A549 (cell line): ENCODE results near the gene KCNK15. TPM values are rescaled to one million over a fixed set of nuclear protein-coding genes. Genes with fewer than 3 reads are reported as not detected.

ENCODE experiments used
- ATAC-seq, 2 experiments: fragments of 200-7000 bp in 1 of 2; fragments of >200 bp in 1 of 2; cut with Nextera tagmentation in 1 of 2; cut with Tn5 transposase in 1 of 2; 3 replicates each; pipeline versions ENCODE4 v1.8.0 to v1.9.1; 2018 to 2020; ENCODE audit warnings: mild to moderate bottlenecking in 1 of 2, moderate library complexity in 1 of 2
- CTCF ChIA-PET: fragments of 300-600 bp; sonication (Branson Sonifier 250); formaldehyde crosslinking; extraction: SDS; loops from one replicate; lab custom pipeline; 2021; ENCODE audit warnings: antibody characterized with exemption, inconsistent platforms; lab: Yijun Ruan, JAX
- POLR2A ChIA-PET: fragments of 350-600 bp; formaldehyde crosslinking; extraction: SDS; loops from one replicate; lab custom pipeline; 2021; ENCODE audit warnings: antibody characterized with exemption, inconsistent platforms; lab: Yijun Ruan, JAX
- DNase-seq, 2 experiments: peaks; one replicate each; pipeline versions ENCODE4 v3.0.0 to v3.0.0-alpha.2; 2011 to 2016; ENCODE audit warnings: low read depth in 1 of 2, low spot score in 1 of 2
- FAIRE-seq: peaks from 2 replicates; lab custom pipeline; 2011; peaks lifted over from hg19 to GRCh38; lab: Jason Lieb, UNC
- H3K27ac ChIP-seq, 2 experiments: fragments of >200 bp; sonication (Bioruptor Twin); formaldehyde crosslinking; 3 replicates each; pipeline ENCODE4 v1.5.1; 2016 to 2017
- H3K4me1 ChIP-seq: fragments of >200 bp; sonication (Bioruptor Twin); formaldehyde crosslinking; 3 replicates; pipeline ENCODE4 v1.6.1; 2016
- H3K4me2 ChIP-seq: fragments of >200 bp; sonication (Bioruptor Twin); formaldehyde crosslinking; 3 replicates; pipeline ENCODE4 v1.6.1; 2016
- H3K4me3 ChIP-seq: fragments of >200 bp; sonication (Bioruptor Twin); formaldehyde crosslinking; 3 replicates; pipeline ENCODE4 v1.5.1; 2016
- H3K9me3 ChIP-seq: fragments of >200 bp; sonication (Bioruptor Twin); formaldehyde crosslinking; 3 replicates; pipeline ENCODE4 v1.6.1; 2016
- CHD2 ChIP-seq: fragments of 150-350 bp; IDR thresholded peaks from 2 replicates; pipeline ENCODE4 v1.6.1; 2014; ENCODE audit warnings: low read length; ENCODE audit not compliant: partially characterized antibody
- EHMT2 ChIP-seq: fragments of 200-600 bp; sonication (generic); IDR thresholded peaks from 2 replicates; pipeline ENCODE4 v1.6.1; 2016; ENCODE audit warnings: antibody characterized with exemption, low read depth, mild to moderate bottlenecking, moderate library complexity
- FOXS1 ChIP-seq: fragments of 250-450 bp; sonication (Bioruptor Pico); IDR thresholded peaks from 2 replicates; pipeline ENCODE4 v1.5.0; 2020; ENCODE audit warnings: mild to moderate bottlenecking, moderate library complexity
- HOXA7 ChIP-seq: fragments of 250-450 bp; sonication (Bioruptor Pico); IDR thresholded peaks from 2 replicates; pipeline ENCODE4 v1.5.0; 2020; ENCODE audit warnings: mild to moderate bottlenecking, moderate library complexity
- HOXB5 ChIP-seq: fragments of 250-450 bp; sonication (Bioruptor Pico); IDR thresholded peaks from 2 replicates; pipeline ENCODE4 v1.5.0; 2020; ENCODE audit warnings: mild to moderate bottlenecking, moderate library complexity
- JUN ChIP-seq, 2 experiments: fragments of >200 bp; sonication (Bioruptor Twin); formaldehyde crosslinking; IDR thresholded peaks; 2 replicates in 1 of 2; 3 replicates in 1 of 2; pipeline ENCODE4 v1.6.1; 2016 to 2017
- KDM5A ChIP-seq: fragments of 200-600 bp; sonication (generic); IDR thresholded peaks from 2 replicates; pipeline ENCODE4 v1.6.1; 2016; ENCODE audit warnings: antibody characterized with exemption, mild to moderate bottlenecking
- MAZ ChIP-seq: fragments of 150-350 bp; IDR thresholded peaks from 2 replicates; pipeline ENCODE4 v1.6.1; 2014; ENCODE audit warnings: antibody characterized with exemption, low read depth, low read length, borderline replicate concordance
- NR3C1 ChIP-seq: fragments of >200 bp; sonication (Bioruptor Twin); formaldehyde crosslinking; IDR thresholded peaks from 3 replicates; pipeline ENCODE4 v1.6.1; 2017
- RAD21 ChIP-seq, 2 experiments: fragments of >200 bp in 1 of 2; sonication (Bioruptor Twin) in 1 of 2; formaldehyde crosslinking in 1 of 2; IDR thresholded peaks in 1 of 2; conservative IDR thresholded peaks in 1 of 2; 2 replicates in 1 of 2; 3 replicates in 1 of 2; pipeline ENCODE4 v1.6.1; 2012 to 2018; ENCODE audit warnings: inconsistent platforms in 1 of 2
- RFX5 ChIP-seq: fragments of 450-650 bp; IDR thresholded peaks from 2 replicates; pipeline ENCODE4 v1.7.1; 2014; ENCODE audit warnings: antibody characterized with exemption, mild to moderate bottlenecking, moderate library complexity
- TFCP2L1 ChIP-seq: fragments of 250-450 bp; sonication (Bioruptor Pico); IDR thresholded peaks from 2 replicates; pipeline ENCODE4 v1.5.0; 2021; ENCODE audit warnings: mild to moderate bottlenecking
- TP53 ChIP-seq: fragments of 250-450 bp; sonication (Bioruptor Pico); IDR thresholded peaks from 2 replicates; pipeline ENCODE4 v1.5.0; 2021; ENCODE audit warnings: mild to moderate bottlenecking, moderate library complexity
- ZFP36 ChIP-seq: fragments of 450-650 bp; IDR thresholded peaks from 2 replicates; pipeline ENCODE4 v1.6.1; 2014; ENCODE audit warnings: borderline replicate concordance; ENCODE audit not compliant: partially characterized antibody
- ZNF302 ChIP-seq: fragments of 250-450 bp; sonication (Bioruptor Pico); IDR thresholded peaks from 2 replicates; pipeline ENCODE4 v1.9.0; 2021; ENCODE audit warnings: inconsistent platforms, mild to moderate bottlenecking, moderate library complexity
- ZSCAN20 ChIP-seq: fragments of 250-450 bp; sonication (Bioruptor Pico); IDR thresholded peaks from 2 replicates; pipeline ENCODE4 v1.8.0; 2022; ENCODE audit warnings: mild to moderate bottlenecking, moderate library complexity
- WGBS: methylation state at CpG from one replicate; pipeline ENCODE4 v1.1.6; 2017; ENCODE audit errors: missing lambda C conversion rate; 5-methylcytosine and 5-hydroxymethylcytosine counted together
- polyA plus RNA-seq, 4 experiments: library from polyadenylated mRNA; depleted of rRNA in 3 of 4; stranded (reverse); fragments of >200 nt; fragmentation: RNase III in 1 of 4; extraction: RNeasy Plus Mini Kit Qiagen cat#74134 plus additional on column Dnase treatment in 1 of 4; gene quantifications; 2 replicates in 3 of 4; 3 replicates in 1 of 4; pipeline ENCODE4 v1.2.3, GENCODE V29; 2011 to 2017
- TF ChIP-seq, protein P1 (sequence below): fragments of >200 bp; sonication (Bioruptor Twin); formaldehyde crosslinking; IDR thresholded peaks from 3 replicates; pipeline ENCODE4 v1.6.1; 2016
- TF ChIP-seq, protein P2 (sequence below): IDR thresholded peaks from 2 replicates; pipeline ENCODE4 v1.6.1; 2012
- TF ChIP-seq, protein P3 (sequence below): IDR thresholded peaks from 2 replicates; pipeline ENCODE4 v1.6.1; 2012; ENCODE audit warnings: low read depth, borderline replicate concordance
- TF ChIP-seq, protein P4 (sequence below): fragments of 200-600 bp; sonication (generic); IDR thresholded peaks from 2 replicates; pipeline ENCODE4 v1.6.1; 2016; ENCODE audit warnings: antibody characterized with exemption, mild to moderate bottlenecking, moderate library complexity

Gene KCNK15
- polyA plus RNA-seq, 2 of the 4 experiments (the other 2 are of a cell fraction): 0.43 to 0.49 TPM

DNA sequence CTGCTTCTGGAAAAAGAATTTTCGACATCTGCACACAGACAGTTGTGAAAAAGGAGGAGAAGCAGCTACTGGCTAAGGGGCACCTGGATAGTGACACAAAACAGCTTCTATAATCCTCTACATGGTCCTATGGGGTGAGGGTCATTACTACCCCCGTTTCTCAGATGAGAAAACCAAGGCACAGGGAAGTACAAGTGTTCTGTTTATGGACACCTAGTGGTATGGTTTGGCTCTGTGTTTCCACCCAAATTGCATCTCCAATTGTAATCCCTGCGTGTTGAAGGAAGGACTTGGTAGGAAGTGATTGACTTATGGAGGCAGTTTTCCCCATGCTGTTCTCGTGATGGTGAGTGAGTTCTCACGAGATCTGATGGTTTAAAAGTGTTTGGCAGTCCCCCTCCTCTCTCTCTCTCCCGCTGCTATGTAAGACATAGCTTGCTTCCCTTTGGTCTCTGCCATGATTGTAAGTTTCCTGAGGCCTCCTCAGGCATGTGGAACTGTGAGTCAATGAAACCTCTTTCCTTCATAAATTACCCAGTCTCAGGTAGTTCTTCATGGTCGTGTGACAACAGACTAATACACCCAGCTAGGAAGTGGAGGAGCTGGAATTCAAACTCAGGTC lies 2.5 kb upstream of the KCNK15 start:
- no peak for DNase-seq
- no peak for FAIRE-seq
- ATAC-seq: no peak
- H3K4me1 ChIP-seq: peaks cover 34% of the 10 kb centered on the region
- ChIA-PET POLR2A (no interaction called here), CTCF (interaction anchor here (0.6 to 9.5 kb wide), 8 partner anchors 11 to 232 kb away, joined by 3 to 119 read pairs (median 6); no protein-coding TSS in a partner anchor)
- H3K4me3 ChIP-seq: no peak overlapping the region
- H3K9me3 ChIP-seq: no peaks in the 10 kb centered on the region
- no peak overlapping the region for H3K4me2 ChIP-seq
- no peak overlapping the region for H3K27ac ChIP-seq
- 68% methylated on average over 7 of the region's 7 CpGs for WGBS
- TF ChIP-seq, protein P1, sequence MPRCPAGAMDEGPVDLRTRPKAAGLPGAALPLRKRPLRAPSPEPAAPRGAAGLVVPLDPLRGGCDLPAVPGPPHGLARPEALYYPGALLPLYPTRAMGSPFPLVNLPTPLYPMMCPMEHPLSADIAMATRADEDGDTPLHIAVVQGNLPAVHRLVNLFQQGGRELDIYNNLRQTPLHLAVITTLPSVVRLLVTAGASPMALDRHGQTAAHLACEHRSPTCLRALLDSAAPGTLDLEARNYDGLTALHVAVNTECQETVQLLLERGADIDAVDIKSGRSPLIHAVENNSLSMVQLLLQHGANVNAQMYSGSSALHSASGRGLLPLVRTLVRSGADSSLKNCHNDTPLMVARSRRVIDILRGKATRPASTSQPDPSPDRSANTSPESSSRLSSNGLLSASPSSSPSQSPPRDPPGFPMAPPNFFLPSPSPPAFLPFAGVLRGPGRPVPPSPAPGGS: no peak
- TF ChIP-seq, protein P2, sequence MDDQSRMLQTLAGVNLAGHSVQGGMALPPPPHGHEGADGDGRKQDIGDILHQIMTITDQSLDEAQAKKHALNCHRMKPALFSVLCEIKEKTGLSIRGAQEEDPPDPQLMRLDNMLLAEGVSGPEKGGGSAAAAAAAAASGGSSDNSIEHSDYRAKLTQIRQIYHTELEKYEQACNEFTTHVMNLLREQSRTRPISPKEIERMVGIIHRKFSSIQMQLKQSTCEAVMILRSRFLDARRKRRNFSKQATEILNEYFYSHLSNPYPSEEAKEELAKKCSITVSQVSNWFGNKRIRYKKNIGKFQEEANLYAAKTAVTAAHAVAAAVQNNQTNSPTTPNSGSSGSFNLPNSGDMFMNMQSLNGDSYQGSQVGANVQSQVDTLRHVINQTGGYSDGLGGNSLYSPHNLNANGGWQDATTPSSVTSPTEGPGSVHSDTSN: no peak
- TF ChIP-seq NR3C1 (no peak), HOXB5 (no peak), KDM5A (no peak), JUN (IDR thresholded peaks at IDR 0.05) (no peak), MAZ (no peak), RAD21 (conservative IDR thresholded peaks at IDR 0.05 in 1 of 2, IDR thresholded peaks at IDR 0.05 in 1 of 2) (no peak), TP53 (CRISPR knock-in tag) (no peak), ZSCAN20 (CRISPR knock-in tag) (no peak), CHD2 (no peak), ZNF302 (CRISPR knock-in tag) (no peak), RFX5 (no peak), FOXS1 (CRISPR knock-in tag) (no peak), EHMT2 (no peak), ZFP36 (no peak), TFCP2L1 (CRISPR knock-in tag) (no peak), HOXA7 (CRISPR knock-in tag) (no peak)
- TF ChIP-seq, protein P3, sequence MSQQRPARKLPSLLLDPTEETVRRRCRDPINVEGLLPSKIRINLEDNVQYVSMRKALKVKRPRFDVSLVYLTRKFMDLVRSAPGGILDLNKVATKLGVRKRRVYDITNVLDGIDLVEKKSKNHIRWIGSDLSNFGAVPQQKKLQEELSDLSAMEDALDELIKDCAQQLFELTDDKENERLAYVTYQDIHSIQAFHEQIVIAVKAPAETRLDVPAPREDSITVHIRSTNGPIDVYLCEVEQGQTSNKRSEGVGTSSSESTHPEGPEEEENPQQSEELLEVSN: no peak
- TF ChIP-seq, protein P4, sequence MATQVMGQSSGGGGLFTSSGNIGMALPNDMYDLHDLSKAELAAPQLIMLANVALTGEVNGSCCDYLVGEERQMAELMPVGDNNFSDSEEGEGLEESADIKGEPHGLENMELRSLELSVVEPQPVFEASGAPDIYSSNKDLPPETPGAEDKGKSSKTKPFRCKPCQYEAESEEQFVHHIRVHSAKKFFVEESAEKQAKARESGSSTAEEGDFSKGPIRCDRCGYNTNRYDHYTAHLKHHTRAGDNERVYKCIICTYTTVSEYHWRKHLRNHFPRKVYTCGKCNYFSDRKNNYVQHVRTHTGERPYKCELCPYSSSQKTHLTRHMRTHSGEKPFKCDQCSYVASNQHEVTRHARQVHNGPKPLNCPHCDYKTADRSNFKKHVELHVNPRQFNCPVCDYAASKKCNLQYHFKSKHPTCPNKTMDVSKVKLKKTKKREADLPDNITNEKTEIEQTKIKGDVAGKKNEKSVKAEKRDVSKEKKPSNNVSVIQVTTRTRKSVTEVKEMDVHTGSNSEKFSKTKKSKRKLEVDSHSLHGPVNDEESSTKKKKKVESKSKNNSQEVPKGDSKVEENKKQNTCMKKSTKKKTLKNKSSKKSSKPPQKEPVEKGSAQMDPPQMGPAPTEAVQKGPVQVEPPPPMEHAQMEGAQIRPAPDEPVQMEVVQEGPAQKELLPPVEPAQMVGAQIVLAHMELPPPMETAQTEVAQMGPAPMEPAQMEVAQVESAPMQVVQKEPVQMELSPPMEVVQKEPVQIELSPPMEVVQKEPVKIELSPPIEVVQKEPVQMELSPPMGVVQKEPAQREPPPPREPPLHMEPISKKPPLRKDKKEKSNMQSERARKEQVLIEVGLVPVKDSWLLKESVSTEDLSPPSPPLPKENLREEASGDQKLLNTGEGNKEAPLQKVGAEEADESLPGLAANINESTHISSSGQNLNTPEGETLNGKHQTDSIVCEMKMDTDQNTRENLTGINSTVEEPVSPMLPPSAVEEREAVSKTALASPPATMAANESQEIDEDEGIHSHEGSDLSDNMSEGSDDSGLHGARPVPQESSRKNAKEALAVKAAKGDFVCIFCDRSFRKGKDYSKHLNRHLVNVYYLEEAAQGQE: no peak
